GM21529 (cell line): ENCODE measurements around the gene FGF21.
"Not testable (repeated sequence)": the region's sequence is repeated elsewhere in the genome, so short reads cannot be mapped to it uniquely, and the experiment has no call there.

Experiments
- ATAC-seq: cut with Tn5 transposase; IDR thresholded peaks from one replicate; pipeline ENCODE4 v1.9.1; 2021; ENCODE audit not compliant: unreplicated experiment

Gene FGF21

GRCh38 chr19:48755084-48755641 is at the start of gene FGF21:
TSS of gene FGF21 (plus strand) at chr19:48755524. CDS start at chr19:48756237, 713 bp downstream.
- ATAC-seq: no peak

- ATAC-seq: no peak
Measured at GRCh38 chr19:48708471-48708870, 46.9 kb upstream of the FGF21 start.

- no peak for ATAC-seq
Measured at GRCh38 chr19:48711106-48711662, 44.1 kb upstream of the FGF21 start.

GRCh38 chr19:48713041-48713863 is 42.1 kb upstream of the FGF21 start:
- ATAC-seq: no peak

- peak; percentile 85 for ATAC-seq
Measured at GRCh38 chr19:48713864-48714755, 41.2 kb upstream of the FGF21 start.

GRCh38 chr19:48714759-48715675 is 40.3 kb upstream of the FGF21 start:
- no peak for ATAC-seq

- ATAC-seq: no peak
Measured at GRCh38 chr19:48715681-48716171, 39.6 kb upstream of the FGF21 start.

GRCh38 chr19:48716562-48717291 is 38.6 kb upstream of the FGF21 start:
- no peak for ATAC-seq

GRCh38 chr19:48718106-48718505 is 37.2 kb upstream of the FGF21 start:
- not testable (repeated sequence) for ATAC-seq

- no peak for ATAC-seq
Measured at GRCh38 chr19:48718711-48719231, 36.6 kb upstream of the FGF21 start.

GRCh38 chr19:48719263-48720171 is 35.8 kb upstream of the FGF21 start, which contains the start of gene MAMSTR:
TSS of gene MAMSTR (minus strand) at chr19:48719725. CDS start at chr19:48719031, 694 bp downstream.
- no peak for ATAC-seq

- no peak for ATAC-seq
Measured at GRCh38 chr19:48720251-48720612, 35.1 kb upstream of the FGF21 start.

GRCh38 chr19:48720613-48721296 is 34.6 kb upstream of the FGF21 start:
- peak; percentile 75 for ATAC-seq

GRCh38 chr19:48722196-48722708 is 33.1 kb upstream of the FGF21 start:
- ATAC-seq: no peak

GRCh38 chr19:48724796-48725753 is 30.2 kb upstream of the FGF21 start:
- ATAC-seq: no peak

GRCh38 chr19:48726556-48726955 is 28.8 kb upstream of the FGF21 start:
- no peak for ATAC-seq
